Measurements from ENCODE around the gene CCR5.

CCR5 gene

GRCh38 chr3:46374755-46375154, 4.0 kb downstream of the CCR5 start:
- TF ChIP-seq POLR2AphosphoS5 (IDR thresholded peaks at IDR 0.05; ENCODE audit: low read depth, low read length) (no peak), SIN3A (IDR thresholded peaks at IDR 0.05; ENCODE audit: borderline replicate concordance, insufficient read depth, low read length) (no peak), FOXP2 (optimal IDR thresholded peaks at IDR 0.05; ENCODE audit: borderline replicate concordance, extremely low read depth, extremely low read length, insufficient read depth) (no peak), TAF1 (IDR thresholded peaks at IDR 0.05; ENCODE audit: borderline replicate concordance, insufficient read depth, low read length) (no peak)
- TF ChIP-seq, protein P1, sequence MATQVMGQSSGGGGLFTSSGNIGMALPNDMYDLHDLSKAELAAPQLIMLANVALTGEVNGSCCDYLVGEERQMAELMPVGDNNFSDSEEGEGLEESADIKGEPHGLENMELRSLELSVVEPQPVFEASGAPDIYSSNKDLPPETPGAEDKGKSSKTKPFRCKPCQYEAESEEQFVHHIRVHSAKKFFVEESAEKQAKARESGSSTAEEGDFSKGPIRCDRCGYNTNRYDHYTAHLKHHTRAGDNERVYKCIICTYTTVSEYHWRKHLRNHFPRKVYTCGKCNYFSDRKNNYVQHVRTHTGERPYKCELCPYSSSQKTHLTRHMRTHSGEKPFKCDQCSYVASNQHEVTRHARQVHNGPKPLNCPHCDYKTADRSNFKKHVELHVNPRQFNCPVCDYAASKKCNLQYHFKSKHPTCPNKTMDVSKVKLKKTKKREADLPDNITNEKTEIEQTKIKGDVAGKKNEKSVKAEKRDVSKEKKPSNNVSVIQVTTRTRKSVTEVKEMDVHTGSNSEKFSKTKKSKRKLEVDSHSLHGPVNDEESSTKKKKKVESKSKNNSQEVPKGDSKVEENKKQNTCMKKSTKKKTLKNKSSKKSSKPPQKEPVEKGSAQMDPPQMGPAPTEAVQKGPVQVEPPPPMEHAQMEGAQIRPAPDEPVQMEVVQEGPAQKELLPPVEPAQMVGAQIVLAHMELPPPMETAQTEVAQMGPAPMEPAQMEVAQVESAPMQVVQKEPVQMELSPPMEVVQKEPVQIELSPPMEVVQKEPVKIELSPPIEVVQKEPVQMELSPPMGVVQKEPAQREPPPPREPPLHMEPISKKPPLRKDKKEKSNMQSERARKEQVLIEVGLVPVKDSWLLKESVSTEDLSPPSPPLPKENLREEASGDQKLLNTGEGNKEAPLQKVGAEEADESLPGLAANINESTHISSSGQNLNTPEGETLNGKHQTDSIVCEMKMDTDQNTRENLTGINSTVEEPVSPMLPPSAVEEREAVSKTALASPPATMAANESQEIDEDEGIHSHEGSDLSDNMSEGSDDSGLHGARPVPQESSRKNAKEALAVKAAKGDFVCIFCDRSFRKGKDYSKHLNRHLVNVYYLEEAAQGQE (IDR thresholded peaks at IDR 0.05; ENCODE audit: insufficient read depth in 1 of 2, low read depth in 2 of 2, low read length in 2 of 2), result no peak

- TF ChIP-seq SIN3A (IDR thresholded peaks at IDR 0.05; ENCODE audit: borderline replicate concordance, insufficient read depth, low read length), result no peak
- TF ChIP-seq TAF1 (IDR thresholded peaks at IDR 0.05; ENCODE audit: borderline replicate concordance, insufficient read depth, low read length), result no peak
- no peak for TF ChIP-seq POLR2AphosphoS5 (IDR thresholded peaks at IDR 0.05; ENCODE audit: low read depth, low read length)
- TF ChIP-seq FOXP2 (optimal IDR thresholded peaks at IDR 0.05; ENCODE audit: borderline replicate concordance, extremely low read depth, extremely low read length, insufficient read depth), result no peak
- TF ChIP-seq, protein P1 (IDR thresholded peaks at IDR 0.05; ENCODE audit: insufficient read depth in 1 of 2, low read depth in 2 of 2, low read length in 2 of 2), result no peak
Measured at GRCh38 chr3:46375218-46375617, 4.5 kb downstream of the CCR5 start.

- TF ChIP-seq TAF1 (IDR thresholded peaks at IDR 0.05; ENCODE audit: borderline replicate concordance, insufficient read depth, low read length) (no peak), SIN3A (IDR thresholded peaks at IDR 0.05; ENCODE audit: borderline replicate concordance, insufficient read depth, low read length) (no peak), FOXP2 (optimal IDR thresholded peaks at IDR 0.05; ENCODE audit: borderline replicate concordance, extremely low read depth, extremely low read length, insufficient read depth) (no peak)
Measured at GRCh38 chr3:46375814-46376213, 5.1 kb downstream of the CCR5 start.

DNA sequence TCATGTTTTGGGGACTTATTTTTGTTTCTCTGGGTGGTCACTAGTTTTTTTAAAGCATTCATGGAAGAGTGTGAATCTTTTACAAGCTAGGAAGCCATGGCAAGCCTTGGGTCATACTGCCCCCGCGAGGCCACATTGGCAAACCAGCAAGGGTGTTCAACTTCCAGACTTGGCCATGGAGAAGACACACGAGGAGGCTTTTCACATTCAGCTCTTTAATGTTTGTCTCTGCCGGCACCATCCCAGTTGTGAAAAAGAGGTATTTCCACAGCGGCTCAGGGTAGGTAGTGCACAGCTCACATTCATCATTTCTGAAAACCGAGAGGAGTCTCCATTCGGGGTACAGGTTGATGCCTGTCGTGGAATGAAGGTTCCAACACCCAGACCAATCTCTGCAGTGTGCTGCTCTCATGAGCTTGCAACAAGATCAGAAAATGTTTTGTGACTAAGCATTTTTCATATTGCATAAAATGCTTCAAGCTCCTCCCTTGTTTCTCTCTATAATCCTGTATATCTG, 7.7 kb downstream of the CCR5 start:
- TF ChIP-seq FOXP2 (optimal IDR thresholded peaks at IDR 0.05; ENCODE audit: borderline replicate concordance, extremely low read depth, extremely low read length, insufficient read depth), result no peak
- TF ChIP-seq SIN3A (IDR thresholded peaks at IDR 0.05; ENCODE audit: borderline replicate concordance, insufficient read depth, low read length), result no peak
- TF ChIP-seq, protein P1 (IDR thresholded peaks at IDR 0.05; ENCODE audit: insufficient read depth in 1 of 2, low read depth in 2 of 2, low read length in 2 of 2), result no peak
- no peak for TF ChIP-seq POLR2AphosphoS5 (IDR thresholded peaks at IDR 0.05; ENCODE audit: low read depth, low read length)
- TF ChIP-seq TAF1 (IDR thresholded peaks at IDR 0.05; ENCODE audit: borderline replicate concordance, insufficient read depth, low read length), result no peak

DNA sequence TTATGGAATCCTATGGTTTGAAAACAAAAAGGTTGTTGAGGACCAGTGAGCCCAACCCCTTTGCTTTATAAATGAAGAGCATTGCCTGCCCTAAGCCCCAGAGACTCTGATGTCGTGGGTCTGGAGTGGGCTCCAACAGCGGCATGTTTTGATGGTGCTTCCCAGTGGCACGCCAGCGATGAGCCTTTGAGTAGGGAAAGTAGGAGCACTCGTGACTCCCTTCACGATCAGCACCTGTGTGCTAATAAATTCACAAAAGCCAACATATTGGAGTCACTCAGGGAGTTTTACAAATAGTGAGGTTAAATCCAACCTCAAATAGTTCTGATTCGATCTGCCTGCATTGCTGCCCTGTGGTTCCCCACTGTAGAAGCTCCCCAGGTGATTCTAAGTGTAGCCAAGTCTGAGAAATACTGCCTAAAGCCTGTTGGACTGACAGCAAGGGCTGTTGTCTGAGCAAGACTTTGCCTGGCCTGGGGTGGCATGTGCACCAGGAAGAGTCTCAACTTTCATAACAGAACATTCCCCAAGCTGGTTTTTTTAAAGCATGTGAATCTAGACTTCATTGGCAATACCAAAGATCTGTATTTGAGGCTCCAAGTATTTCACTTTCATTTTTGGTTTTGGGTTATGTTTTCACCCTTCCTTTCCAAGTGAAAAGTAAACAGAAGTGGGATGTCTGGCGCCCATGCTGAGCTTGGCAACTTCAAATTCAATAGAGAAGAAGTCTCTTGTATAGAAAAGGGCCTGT, 9.9 kb downstream of the CCR5 start:
- TF ChIP-seq SIN3A (IDR thresholded peaks at IDR 0.05; ENCODE audit: borderline replicate concordance, insufficient read depth, low read length) (no peak), FOXP2 (optimal IDR thresholded peaks at IDR 0.05; ENCODE audit: borderline replicate concordance, extremely low read depth, extremely low read length, insufficient read depth) (no peak), POLR2AphosphoS5 (IDR thresholded peaks at IDR 0.05; ENCODE audit: low read depth, low read length) (no peak), TAF1 (IDR thresholded peaks at IDR 0.05; ENCODE audit: borderline replicate concordance, insufficient read depth, low read length) (no peak)

DNA sequence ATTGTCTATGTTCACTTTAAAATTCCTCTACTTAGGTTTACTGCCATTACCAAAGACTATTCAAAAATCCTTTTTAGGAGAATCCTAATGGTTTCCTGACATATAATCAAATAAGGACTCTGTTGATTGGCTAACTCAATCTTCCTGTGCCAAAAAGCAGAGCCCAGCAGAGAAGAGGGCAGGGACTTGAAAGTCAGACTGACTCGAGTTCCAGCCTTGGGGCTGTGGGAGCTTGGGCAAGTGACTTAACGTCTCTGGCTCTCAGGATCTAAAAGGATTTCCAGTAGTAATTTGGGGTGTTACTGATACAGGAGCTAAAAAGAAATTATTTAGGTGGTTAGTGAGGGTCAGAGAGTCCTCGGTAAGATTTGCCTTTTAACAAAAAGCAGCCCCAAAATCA, 10.9 kb downstream of the CCR5 start:
- TF ChIP-seq TAF1 (IDR thresholded peaks at IDR 0.05; ENCODE audit: borderline replicate concordance, insufficient read depth, low read length), result no peak
- TF ChIP-seq SIN3A (IDR thresholded peaks at IDR 0.05; ENCODE audit: borderline replicate concordance, insufficient read depth, low read length), result no peak
- no peak for TF ChIP-seq POLR2AphosphoS5 (IDR thresholded peaks at IDR 0.05; ENCODE audit: low read depth, low read length)
- no peak for TF ChIP-seq FOXP2 (optimal IDR thresholded peaks at IDR 0.05; ENCODE audit: borderline replicate concordance, extremely low read depth, extremely low read length, insufficient read depth)
- TF ChIP-seq, protein P1 (IDR thresholded peaks at IDR 0.05; ENCODE audit: insufficient read depth in 1 of 2, low read depth in 2 of 2, low read length in 2 of 2), result no peak
